Hematopoietic multipotent progenitor cell treated with erythropoietin and hydrocortisone succinate and interleukin-3 and kit ligand, for 8 days (in vitro differentiated cells): ENCODE data around the gene FKBP15.
A peak's percentile ranks its signal among the peaks of the same experiment; 100 is the strongest.

Experiments
- DNase-seq: peaks from one replicate; pipeline ENCODE4 v3.0.0-alpha.2; 2015

FKBP15 gene

GRCh38 chr9:113228130-113228665, 7.1 kb upstream of the FKBP15 start:
- no peak for DNase-seq

- DNase-seq, result no peak
These were observed 6.4 kb upstream of the FKBP15 start for GRCh38 chr9:113227436-113227835.

GRCh38 chr9:113223963-113224362, 2.9 kb upstream of the FKBP15 start:
- DNase-seq, result no peak

GRCh38 chr9:113222482-113222841, 1.4 kb upstream of the FKBP15 start:
- no peak for DNase-seq

GRCh38 chr9:113221800-113222481, 864 bp upstream of the FKBP15 start:
- peak; percentile 69 for DNase-seq

- DNase-seq, result peak; percentile 13
These were observed 542 bp downstream of the FKBP15 start for GRCh38 chr9:113220467-113221002.

- peak; percentile 47 for DNase-seq
These were observed 1.1 kb downstream of the FKBP15 start for GRCh38 chr9:113219969-113220368.

- no peak for DNase-seq
These were observed 1.7 kb downstream of the FKBP15 start for GRCh38 chr9:113219186-113219936.

- DNase-seq, result no peak
These were observed 4.7 kb downstream of the FKBP15 start for GRCh38 chr9:113216406-113216805.

- DNase-seq, result peak; percentile 95
These were observed 5.9 kb downstream of the FKBP15 start for GRCh38 chr9:113215132-113215531.

GRCh38 chr9:113210815-113211214, 10.3 kb downstream of the FKBP15 start:
- DNase-seq, result no peak

- no peak for DNase-seq
These were observed 15.2 kb downstream of the FKBP15 start for GRCh38 chr9:113205861-113206260.

GRCh38 chr9:113205432-113205831, 15.6 kb downstream of the FKBP15 start:
- no peak for DNase-seq

GRCh38 chr9:113199683-113200329, 21.3 kb downstream of the FKBP15 start:
- no peak for DNase-seq

GRCh38 chr9:113192455-113192854, 28.6 kb downstream of the FKBP15 start:
- no peak for DNase-seq

GRCh38 chr9:113187929-113188595, 33.0 kb downstream of the FKBP15 start:
- DNase-seq, result no peak

GRCh38 chr9:113186137-113186755, 34.8 kb downstream of the FKBP15 start:
- no peak for DNase-seq

GRCh38 chr9:113185271-113185670, 35.8 kb downstream of the FKBP15 start:
- no peak for DNase-seq

- no peak for DNase-seq
These were observed 36.5 kb downstream of the FKBP15 start for GRCh38 chr9:113184539-113184938.

- DNase-seq, result no peak
These were observed 37.1 kb downstream of the FKBP15 start for GRCh38 chr9:113183956-113184488.

GRCh38 chr9:113181165-113181564, 39.9 kb downstream of the FKBP15 start:
- DNase-seq, result no peak

- no peak for DNase-seq
These were observed 41.2 kb downstream of the FKBP15 start for GRCh38 chr9:113179839-113180238.
